HG03280 (cell line): ENCODE data around the gene TLE3.

Experiments used
- ATAC-seq: cut with Tn5 transposase; IDR thresholded peaks from one replicate; pipeline ENCODE4 v1.9.1; 2021; ENCODE audit warnings: mild to moderate bottlenecking, moderate library complexity; ENCODE audit not compliant: unreplicated experiment

The TLE3 gene

GRCh38 chr15:70086636-70087035, 11.1 kb downstream of the TLE3 start:
- no peak for ATAC-seq

GRCh38 chr15:70084461-70084860, 13.3 kb downstream of the TLE3 start:
- no peak for ATAC-seq

- no peak for ATAC-seq
These were observed 13.8 kb downstream of the TLE3 start for GRCh38 chr15:70083946-70084345.

- ATAC-seq = no peak
These were observed 14.3 kb downstream of the TLE3 start for GRCh38 chr15:70083418-70083817.

GRCh38 chr15:70082281-70082900, 15.3 kb downstream of the TLE3 start:
- no peak for ATAC-seq

GRCh38 chr15:70081612-70082011, 16.1 kb downstream of the TLE3 start:
- no peak for ATAC-seq

GRCh38 chr15:70080347-70080746, 17.4 kb downstream of the TLE3 start:
- no peak for ATAC-seq

GRCh38 chr15:70079888-70080287, 17.8 kb downstream of the TLE3 start:
- ATAC-seq = no peak

- no peak for ATAC-seq
These were observed 18.9 kb downstream of the TLE3 start for GRCh38 chr15:70078578-70079417.

- ATAC-seq = no peak
These were observed 20.2 kb downstream of the TLE3 start for GRCh38 chr15:70077188-70078147.

GRCh38 chr15:70074380-70074779, 23.3 kb downstream of the TLE3 start:
- no peak for ATAC-seq

- ATAC-seq = no peak
These were observed 25.2 kb downstream of the TLE3 start for GRCh38 chr15:70072479-70072878.

- no peak for ATAC-seq
These were observed 25.9 kb downstream of the TLE3 start for GRCh38 chr15:70071799-70072198.

- ATAC-seq = no peak
These were observed 28.0 kb downstream of the TLE3 start for GRCh38 chr15:70069716-70070115.

- no peak for ATAC-seq
These were observed 28.7 kb downstream of the TLE3 start for GRCh38 chr15:70068783-70069565.

GRCh38 chr15:70067681-70068080, 30.0 kb downstream of the TLE3 start:
- ATAC-seq = no peak

- no peak for ATAC-seq
These were observed 30.7 kb downstream of the TLE3 start for GRCh38 chr15:70067011-70067410.

GRCh38 chr15:70066447-70066846, 31.3 kb downstream of the TLE3 start:
- ATAC-seq = no peak

- ATAC-seq = no peak
These were observed 31.7 kb downstream of the TLE3 start for GRCh38 chr15:70066004-70066403.

- ATAC-seq = no peak
These were observed 32.6 kb downstream of the TLE3 start for GRCh38 chr15:70065006-70065722.
